ENCODE measurements around the gene FOXC1.
A peak's percentile ranks its signal among the peaks of the same experiment; 100 is the strongest.

Gene FOXC1

GRCh38 chr6:1587977-1588376 lies 21.7 kb upstream of the FOXC1 start:
- no peak for DNase-seq (ENCODE audit: low spot score in 2 of 2)
- peaks cover 11% of the 10 kb centered on the region for H3K4me1 ChIP-seq
- no peaks in the 10 kb centered on the region for H3K27me3 ChIP-seq (ENCODE audit: low read depth)
- no peaks in the 10 kb centered on the region; the same call in 1 of the 2 replicates for H3K9me3 ChIP-seq
- in situ Hi-C loops (cut with MboI; ENCODE audit: low sequenced_read_pairs): loop anchor here (25.0 kb wide), 2 partner anchors 874 to 1149 kb away; no protein-coding TSS in a partner anchor
- H3K4me3 ChIP-seq: no peak overlapping the region
- H3K36me3 ChIP-seq (replicated peaks): no peaks in the 10 kb centered on the region

GRCh38 chr6:1589208-1589607 lies 20.5 kb upstream of the FOXC1 start:
- Histone ChIP-seq H3K4me1 (peaks cover 11% of the 10 kb centered on the region), H3K27me3 (ENCODE audit: low read depth) (0 out of 2 replicates have a peak, but pooled peaks cover 2% of the 10 kb centered on the region), H3K36me3 (replicated peaks) (no peaks in the 10 kb centered on the region), H3K9me3 (no peaks in the 10 kb centered on the region; the same call in 1 of the 2 replicates), H3K4me3 (no peak overlapping the region)
- DNase-seq (ENCODE audit: low spot score in 2 of 2): no peak
- in situ Hi-C loops (cut with MboI; ENCODE audit: low sequenced_read_pairs): loop anchor here (25.0 kb wide), 2 partner anchors 873 to 1148 kb away; no protein-coding TSS in a partner anchor

GRCh38 chr6:1590580-1590979 lies 19.1 kb upstream of the FOXC1 start:
- H3K9me3 ChIP-seq: no peaks in the 10 kb centered on the region; the same call in 1 of the 2 replicates
- H3K27me3 ChIP-seq (ENCODE audit: low read depth): 0 out of 2 replicates have a peak, but pooled peaks cover 2% of the 10 kb centered on the region
- peaks cover 11% of the 10 kb centered on the region for H3K4me1 ChIP-seq
- H3K4me3 ChIP-seq: no peak overlapping the region
- no peak for DNase-seq (ENCODE audit: low spot score in 2 of 2)
- in situ Hi-C loops (cut with MboI; ENCODE audit: low sequenced_read_pairs): loop anchor here (5.0 to 25.0 kb wide), 4 partner anchors 767 to 1147 kb away; no protein-coding TSS in a partner anchor
- H3K36me3 ChIP-seq (replicated peaks): no peaks in the 10 kb centered on the region

- Histone ChIP-seq H3K9me3 (no peaks in the 10 kb centered on the region; the same call in 1 of the 2 replicates), H3K4me3 (no peak overlapping the region), H3K4me1 (peaks cover 11% of the 10 kb centered on the region), H3K27me3 (ENCODE audit: low read depth) (0 out of 2 replicates have a peak, but pooled peaks cover 2% of the 10 kb centered on the region), H3K36me3 (replicated peaks) (no peaks in the 10 kb centered on the region)
- DNase-seq (ENCODE audit: low spot score in 2 of 2): no peak
- in situ Hi-C loops (cut with MboI; ENCODE audit: low sequenced_read_pairs): loop anchor here (5.0 to 25.0 kb wide), 4 partner anchors 766 to 1146 kb away; no protein-coding TSS in a partner anchor
These were observed 18.5 kb upstream of the FOXC1 start for GRCh38 chr6:1591243-1591642.

GRCh38 chr6:1591926-1592325 lies 17.8 kb upstream of the FOXC1 start:
- Histone ChIP-seq H3K9me3 (no peaks in the 10 kb centered on the region; the same call in 1 of the 2 replicates), H3K27me3 (ENCODE audit: low read depth) (0 out of 2 replicates have a peak, but pooled peaks cover 2% of the 10 kb centered on the region), H3K4me1 (peaks cover 11% of the 10 kb centered on the region), H3K4me3 (no peak overlapping the region), H3K36me3 (replicated peaks) (no peaks in the 10 kb centered on the region)
- in situ Hi-C loops (cut with MboI; ENCODE audit: low sequenced_read_pairs): loop anchor here (5.0 to 25.0 kb wide), 4 partner anchors 765 to 1145 kb away; no protein-coding TSS in a partner anchor
- no peak for DNase-seq (ENCODE audit: low spot score in 2 of 2)

GRCh38 chr6:1592852-1593251 lies 16.9 kb upstream of the FOXC1 start:
- Histone ChIP-seq H3K4me1 (peaks cover 11% of the 10 kb centered on the region), H3K27me3 (ENCODE audit: low read depth) (0 out of 2 replicates have a peak, but pooled peaks cover 2% of the 10 kb centered on the region), H3K9me3 (no peaks in the 10 kb centered on the region; the same call in 1 of the 2 replicates), H3K36me3 (replicated peaks) (no peaks in the 10 kb centered on the region), H3K4me3 (no peak overlapping the region)
- DNase-seq (ENCODE audit: low spot score in 2 of 2): no peak
- in situ Hi-C loops (cut with MboI; ENCODE audit: low sequenced_read_pairs): loop anchor here (5.0 to 25.0 kb wide), 4 partner anchors 764 to 1144 kb away; no protein-coding TSS in a partner anchor

GRCh38 chr6:1593286-1593957 lies 16.3 kb upstream of the FOXC1 start:
- DNase-seq (ENCODE audit: low spot score in 2 of 2): no peak
- H3K9me3 ChIP-seq: no peaks in the 10 kb centered on the region; the same call in 1 of the 2 replicates
- no peak overlapping the region for H3K4me3 ChIP-seq
- H3K36me3 ChIP-seq (replicated peaks): no peaks in the 10 kb centered on the region
- H3K27me3 ChIP-seq (ENCODE audit: low read depth): 0 out of 2 replicates have a peak, but pooled peaks cover 2% of the 10 kb centered on the region
- in situ Hi-C loops (cut with MboI; ENCODE audit: low sequenced_read_pairs): loop anchor here (5.0 to 25.0 kb wide), 4 partner anchors 764 to 1144 kb away; no protein-coding TSS in a partner anchor
- H3K4me1 ChIP-seq: peaks cover 8% of the 10 kb centered on the region

- H3K36me3 ChIP-seq (replicated peaks): no peaks in the 10 kb centered on the region
- H3K9me3 ChIP-seq: no peaks in the 10 kb centered on the region; the same call in 1 of the 2 replicates
- H3K27me3 ChIP-seq (ENCODE audit: low read depth): 0 out of 2 replicates have a peak, but pooled peaks cover 2% of the 10 kb centered on the region
- no peak for DNase-seq (ENCODE audit: low spot score in 2 of 2)
- no peak overlapping the region for H3K4me3 ChIP-seq
- H3K4me1 ChIP-seq: peaks cover 4% of the 10 kb centered on the region
- in situ Hi-C loops (cut with MboI; ENCODE audit: low sequenced_read_pairs): loop anchor here (5.0 to 25.0 kb wide), 4 partner anchors 763 to 1143 kb away; no protein-coding TSS in a partner anchor
These were observed 15.8 kb upstream of the FOXC1 start for GRCh38 chr6:1593958-1594314.

- DNase-seq (ENCODE audit: low spot score in 2 of 2): no peak
- H3K27me3 ChIP-seq (ENCODE audit: low read depth): 0 out of 2 replicates have a peak, but pooled peaks cover 2% of the 10 kb centered on the region
- no peaks in the 10 kb centered on the region; the same call in 1 of the 2 replicates for H3K9me3 ChIP-seq
- no peaks in the 10 kb centered on the region for H3K4me1 ChIP-seq
- in situ Hi-C loops (cut with MboI; ENCODE audit: low sequenced_read_pairs): loop anchor here (5.0 to 25.0 kb wide), 4 partner anchors 763 to 1143 kb away; no protein-coding TSS in a partner anchor
- no peaks in the 10 kb centered on the region for H3K36me3 ChIP-seq (replicated peaks)
- H3K4me3 ChIP-seq: no peak overlapping the region
These were observed 15.1 kb upstream of the FOXC1 start for GRCh38 chr6:1594445-1595200.

GRCh38 chr6:1595271-1596087 lies 14.2 kb upstream of the FOXC1 start:
- Histone ChIP-seq H3K4me3 (no peak overlapping the region), H3K4me1 (no peaks in the 10 kb centered on the region), H3K27me3 (ENCODE audit: low read depth) (0 out of 2 replicates have a peak, but pooled peaks cover 2% of the 10 kb centered on the region), H3K9me3 (no peaks in the 10 kb centered on the region), H3K36me3 (replicated peaks) (no peaks in the 10 kb centered on the region)
- in situ Hi-C loops (cut with MboI; ENCODE audit: low sequenced_read_pairs): loop anchor here (10.0 to 25.0 kb wide), 3 partner anchors 867 to 1142 kb away; no protein-coding TSS in a partner anchor
- DNase-seq (ENCODE audit: low spot score in 2 of 2): no peak

GRCh38 chr6:1596088-1596852 lies 13.4 kb upstream of the FOXC1 start:
- Histone ChIP-seq H3K4me3 (no peak overlapping the region), H3K27me3 (ENCODE audit: low read depth) (0 out of 2 replicates have a peak, but pooled peaks cover 2% of the 10 kb centered on the region), H3K36me3 (replicated peaks) (no peaks in the 10 kb centered on the region), H3K4me1 (no peaks in the 10 kb centered on the region), H3K9me3 (no peaks in the 10 kb centered on the region)
- in situ Hi-C loops (cut with MboI; ENCODE audit: low sequenced_read_pairs): loop anchor here (10.0 to 25.0 kb wide), 3 partner anchors 866 to 1141 kb away; no protein-coding TSS in a partner anchor
- DNase-seq (ENCODE audit: low spot score in 2 of 2): peak; percentile 44 to 73

Measured in HAP-1 (cell line).